Ishikawa (cell line): ENCODE measurements around the gene EPAS1.

Experiments used
- CEBPB ChIP-seq: IDR thresholded peaks from 2 replicates; pipeline ENCODE4 v1.6.1; 2012
- CREB1 ChIP-seq: IDR thresholded peaks from 2 replicates; pipeline ENCODE4 v1.6.1; 2012; ENCODE audit warnings: low read depth
- EGR1 ChIP-seq: IDR thresholded peaks from 2 replicates; pipeline ENCODE4 v1.6.1; 2012
- EP300 ChIP-seq: IDR thresholded peaks from 2 replicates; pipeline ENCODE4 v1.6.1; 2012; ENCODE audit warnings: borderline replicate concordance
- FOXM1 ChIP-seq: IDR thresholded peaks from 2 replicates; pipeline ENCODE4 v1.6.1; 2012; ENCODE audit warnings: low read depth, borderline replicate concordance
- NFIC ChIP-seq: IDR thresholded peaks from 2 replicates; pipeline ENCODE4 v1.6.1; 2012
- RAD21 ChIP-seq: IDR thresholded peaks from 2 replicates; pipeline ENCODE4 v1.6.1; 2012; ENCODE audit warnings: low read depth
- TAF1 ChIP-seq: IDR thresholded peaks from 2 replicates; pipeline ENCODE4 v1.6.1; 2012; ENCODE audit warnings: low read depth, mild to moderate bottlenecking
- TCF12 ChIP-seq: IDR thresholded peaks from 2 replicates; pipeline ENCODE4 v1.6.1; 2012; ENCODE audit warnings: low read depth
- TEAD4 ChIP-seq: IDR thresholded peaks from 2 replicates; pipeline ENCODE4 v1.6.1; 2012
- USF1 ChIP-seq: IDR thresholded peaks from 2 replicates; pipeline ENCODE4 v1.6.1; 2012
- YY1 ChIP-seq: IDR thresholded peaks from 2 replicates; pipeline ENCODE4 v1.6.1; 2012; ENCODE audit warnings: low read depth
- ZBTB7A ChIP-seq: IDR thresholded peaks from 2 replicates; pipeline ENCODE4 v1.6.1; 2012; ENCODE audit warnings: low read depth
- TF ChIP-seq, protein P1 (sequence below): IDR thresholded peaks from 2 replicates; pipeline ENCODE4 v1.6.1; 2012; ENCODE audit warnings: low read depth, mild to moderate bottlenecking
- TF ChIP-seq, protein P2 (sequence below): IDR thresholded peaks from 2 replicates; pipeline ENCODE4 v1.6.1; 2012

Gene EPAS1

GRCh38 chr2:46305187-46305586 is 8.0 kb downstream of the EPAS1 start:
- TF ChIP-seq TEAD4: no peak
- no peak for TF ChIP-seq FOXM1
- no peak for TF ChIP-seq ZBTB7A
- no peak for TF ChIP-seq EGR1
- TF ChIP-seq TCF12: no peak
- TF ChIP-seq TAF1: no peak
- no peak for TF ChIP-seq USF1
- no peak for TF ChIP-seq CEBPB
- no peak for TF ChIP-seq EP300
- TF ChIP-seq CREB1: no peak

DNA sequence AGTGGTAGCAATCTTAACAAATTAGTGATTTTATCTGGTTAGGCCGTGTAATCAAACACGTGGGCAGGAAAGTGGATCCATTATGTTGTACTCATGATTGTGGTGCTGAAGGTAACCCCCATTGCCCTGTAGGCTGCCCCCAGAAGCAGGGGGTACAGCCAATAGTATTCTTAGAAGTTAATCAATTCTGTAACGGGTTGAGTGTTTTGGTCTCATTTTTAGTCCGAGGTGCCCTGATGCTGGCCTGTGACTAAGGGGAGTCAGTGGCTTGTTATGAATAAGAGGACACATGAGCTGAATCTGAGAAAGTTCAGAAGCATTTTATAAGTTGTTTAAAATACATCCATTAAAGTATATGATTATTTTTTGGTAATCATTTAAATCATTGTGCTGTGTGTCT is 8.6 kb downstream of the EPAS1 start:
- TF ChIP-seq, protein P1, sequence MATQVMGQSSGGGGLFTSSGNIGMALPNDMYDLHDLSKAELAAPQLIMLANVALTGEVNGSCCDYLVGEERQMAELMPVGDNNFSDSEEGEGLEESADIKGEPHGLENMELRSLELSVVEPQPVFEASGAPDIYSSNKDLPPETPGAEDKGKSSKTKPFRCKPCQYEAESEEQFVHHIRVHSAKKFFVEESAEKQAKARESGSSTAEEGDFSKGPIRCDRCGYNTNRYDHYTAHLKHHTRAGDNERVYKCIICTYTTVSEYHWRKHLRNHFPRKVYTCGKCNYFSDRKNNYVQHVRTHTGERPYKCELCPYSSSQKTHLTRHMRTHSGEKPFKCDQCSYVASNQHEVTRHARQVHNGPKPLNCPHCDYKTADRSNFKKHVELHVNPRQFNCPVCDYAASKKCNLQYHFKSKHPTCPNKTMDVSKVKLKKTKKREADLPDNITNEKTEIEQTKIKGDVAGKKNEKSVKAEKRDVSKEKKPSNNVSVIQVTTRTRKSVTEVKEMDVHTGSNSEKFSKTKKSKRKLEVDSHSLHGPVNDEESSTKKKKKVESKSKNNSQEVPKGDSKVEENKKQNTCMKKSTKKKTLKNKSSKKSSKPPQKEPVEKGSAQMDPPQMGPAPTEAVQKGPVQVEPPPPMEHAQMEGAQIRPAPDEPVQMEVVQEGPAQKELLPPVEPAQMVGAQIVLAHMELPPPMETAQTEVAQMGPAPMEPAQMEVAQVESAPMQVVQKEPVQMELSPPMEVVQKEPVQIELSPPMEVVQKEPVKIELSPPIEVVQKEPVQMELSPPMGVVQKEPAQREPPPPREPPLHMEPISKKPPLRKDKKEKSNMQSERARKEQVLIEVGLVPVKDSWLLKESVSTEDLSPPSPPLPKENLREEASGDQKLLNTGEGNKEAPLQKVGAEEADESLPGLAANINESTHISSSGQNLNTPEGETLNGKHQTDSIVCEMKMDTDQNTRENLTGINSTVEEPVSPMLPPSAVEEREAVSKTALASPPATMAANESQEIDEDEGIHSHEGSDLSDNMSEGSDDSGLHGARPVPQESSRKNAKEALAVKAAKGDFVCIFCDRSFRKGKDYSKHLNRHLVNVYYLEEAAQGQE: no peak
- no peak for TF ChIP-seq FOXM1
- no peak for TF ChIP-seq CREB1
- no peak for TF ChIP-seq EP300
- TF ChIP-seq EGR1: no peak
- no peak for TF ChIP-seq ZBTB7A
- no peak for TF ChIP-seq TCF12

- TF ChIP-seq EGR1 (no peak), RAD21 (no peak), TAF1 (no peak), EP300 (peak; percentile 69; the same call in 1 of the 2 replicates), FOXM1 (0 out of 2 replicates have a peak, but pooled peaks have one; percentile 53), CEBPB (peak; percentile 75), CREB1 (peak; percentile 37; the same call in 1 of the 2 replicates), NFIC (peak; percentile 58), ZBTB7A (no peak), USF1 (no peak), YY1 (no peak), TEAD4 (peak; percentile 71), TCF12 (peak; percentile 73)
- TF ChIP-seq, protein P1: no peak
- TF ChIP-seq, protein P2, sequence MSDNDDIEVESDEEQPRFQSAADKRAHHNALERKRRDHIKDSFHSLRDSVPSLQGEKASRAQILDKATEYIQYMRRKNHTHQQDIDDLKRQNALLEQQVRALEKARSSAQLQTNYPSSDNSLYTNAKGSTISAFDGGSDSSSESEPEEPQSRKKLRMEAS: peak; percentile 52; the same call in 1 of the 2 replicates
Measured at GRCh38 chr2:46306330-46306751, 9.1 kb downstream of the EPAS1 start.

GRCh38 chr2:46306988-46307655 is 9.9 kb downstream of the EPAS1 start:
- TF ChIP-seq, protein P2: no peak
- TF ChIP-seq NFIC (no peak), EGR1 (no peak), CEBPB (no peak), YY1 (no peak), TEAD4 (no peak), USF1 (no peak), FOXM1 (no peak), EP300 (no peak), RAD21 (no peak), CREB1 (no peak), TAF1 (no peak)
- TF ChIP-seq, protein P1: no peak
